IMR-90 (cell line): ENCODE measurements around the gene SIX2. TPM values are rescaled to one million over a fixed set of nuclear protein-coding genes. Genes with fewer than 3 reads are reported as not detected.

ENCODE experiments used
- ATAC-seq: fragments of 200-7000 bp; cut with Tn5 transposase; 2 replicates; pipeline ENCODE4 v1.9.1; 2020; ENCODE audit warnings: low read depth, mild to moderate bottlenecking, moderate library complexity
- BruUV-seq: library from RNA; stranded (reverse); fragments of 400-500 nt; replicated peaks from 2 replicates; lab custom pipeline; 2021; lab: Mats Ljungman, UMichigan
- CTCF ChIA-PET: fragments of 300-600 bp; formaldehyde crosslinking; extraction: SDS; loops from one replicate; lab custom pipeline; 2021; ENCODE audit warnings: antibody characterized with exemption; lab: Yijun Ruan, JAX
- POLR2A ChIA-PET: fragments of 300-600 bp; sonication (Branson Sonifier 250); formaldehyde crosslinking; loops from one replicate; lab custom pipeline; 2022; ENCODE audit warnings: antibody characterized with exemption; ENCODE audit not compliant: unreplicated experiment; lab: Charles Lee
- DNase-seq: peaks from one replicate; pipeline ENCODE4 v3.0.0; 2013
- H2AFZ ChIP-seq: replicated peaks from 2 replicates; pipeline ENCODE3; 2013; ENCODE audit warnings: low read length, mild to moderate bottlenecking; ENCODE audit not compliant: poor library complexity
- H2AK5ac ChIP-seq: 2 replicates; pipeline ENCODE4 v1.6.1; 2013; ENCODE audit warnings: low read depth, low read length, inconsistent platforms
- H2AK9ac ChIP-seq: replicated peaks from 2 replicates; pipeline ENCODE3; 2013; ENCODE audit warnings: mild to moderate bottlenecking, low read depth, low read length, moderate library complexity; ENCODE audit not compliant: poor library complexity
- H2BK120ac ChIP-seq: 2 replicates; pipeline ENCODE4 v1.6.1; 2013; ENCODE audit warnings: low read depth, low read length, inconsistent platforms
- H2BK15ac ChIP-seq: 3 replicates; pipeline ENCODE4 v1.6.1; 2013; ENCODE audit warnings: low read depth, low read length, inconsistent platforms
- H2BK20ac ChIP-seq: 2 replicates; pipeline ENCODE4 v1.6.1; 2013; ENCODE audit warnings: low read depth, mild to moderate bottlenecking, inconsistent platforms, low read length, moderate library complexity
- H2BK5ac ChIP-seq: 2 replicates; pipeline ENCODE4 v1.6.1; 2013; ENCODE audit warnings: mild to moderate bottlenecking, low read depth, low read length, inconsistent platforms; ENCODE audit not compliant: poor library complexity, severe bottlenecking
- H3K14ac ChIP-seq: replicated peaks from 2 replicates; pipeline ENCODE4 v1.6.1; 2013; ENCODE audit warnings: low read depth, low read length, inconsistent platforms
- H3K18ac ChIP-seq: 2 replicates; pipeline ENCODE4 v1.6.1; 2013; ENCODE audit warnings: low read depth, low read length, control low read depth
- H3K23ac ChIP-seq: 2 replicates; pipeline ENCODE4 v1.6.1; 2013; ENCODE audit warnings: low read depth, low read length, inconsistent platforms
- H3K27ac ChIP-seq: 2 replicates; pipeline ENCODE4 v1.5.1; 2013; ENCODE audit warnings: mild to moderate bottlenecking, control low read depth, low read length; ENCODE audit not compliant: insufficient read depth
- H3K27me3 ChIP-seq: 2 replicates; pipeline ENCODE4 v1.6.1; 2013; ENCODE audit warnings: low read length; ENCODE audit not compliant: control insufficient read depth, insufficient read depth
- H3K36me3 ChIP-seq: 2 replicates; pipeline ENCODE4 v1.6.1; 2013; ENCODE audit warnings: low read length, mixed read lengths; ENCODE audit not compliant: control insufficient read depth, insufficient read depth
- H3K4ac ChIP-seq: 2 replicates; pipeline ENCODE4 v1.6.1; 2013; ENCODE audit warnings: low read depth, low read length, inconsistent platforms
- H3K4me1 ChIP-seq: 2 replicates; pipeline ENCODE4 v1.6.1; 2013; ENCODE audit warnings: low read length, mixed read lengths; ENCODE audit not compliant: control insufficient read depth, insufficient read depth
- H3K4me2 ChIP-seq: 2 replicates; pipeline ENCODE4 v1.6.1; 2013; ENCODE audit warnings: low read depth, mild to moderate bottlenecking, control low read depth, low read length, moderate library complexity
- H3K4me3 ChIP-seq: 2 replicates; pipeline ENCODE4 v1.5.1; 2013; ENCODE audit warnings: low read depth, mild to moderate bottlenecking, control low read depth, low read length, moderate library complexity; ENCODE audit not compliant: insufficient read depth
- H3K56ac ChIP-seq: 2 replicates; pipeline ENCODE4 v1.6.1; 2013; ENCODE audit warnings: low read length, inconsistent platforms; ENCODE audit not compliant: insufficient read depth; ENCODE audit errors: extremely low read depth
- H3K79me1 ChIP-seq, 2 experiments: 2 replicates each; pipeline ENCODE4 v1.6.1; 2013; ENCODE audit warnings: low read length in 2 of 2, inconsistent platforms in 1 of 2, low read depth in 1 of 2
- H3K9ac ChIP-seq: 2 replicates; pipeline ENCODE4 v1.6.1; 2013; ENCODE audit warnings: low read depth, low read length, control low read depth
- H3K9me1 ChIP-seq: 2 replicates; pipeline ENCODE4 v1.6.1; 2013; ENCODE audit warnings: low read length, inconsistent platforms; ENCODE audit not compliant: insufficient read depth
- H3K9me3 ChIP-seq: 2 replicates; pipeline ENCODE4 v1.6.1; 2013; ENCODE audit warnings: low read length; ENCODE audit not compliant: control insufficient read depth, insufficient read depth
- H4K20me1 ChIP-seq: 2 replicates; pipeline ENCODE4 v1.6.1; 2013; ENCODE audit warnings: low read length, inconsistent platforms; ENCODE audit not compliant: insufficient read depth
- H4K5ac ChIP-seq: 2 replicates; pipeline ENCODE4 v1.6.1; 2013; ENCODE audit warnings: mild to moderate bottlenecking, low read depth, low read length, control low read depth
- H4K8ac ChIP-seq, 2 experiments: 2 replicates each; pipeline ENCODE4 v1.6.1; 2013; ENCODE audit warnings: low read depth in 2 of 2, low read length in 2 of 2, control low read depth in 1 of 2, inconsistent platforms in 1 of 2
- H4K91ac ChIP-seq: 2 replicates; pipeline ENCODE4 v1.6.1; 2013; ENCODE audit warnings: low read depth, low read length, inconsistent platforms; ENCODE audit not compliant: insufficient read depth
- CHD1 ChIP-seq: IDR thresholded peaks from 2 replicates; pipeline ENCODE4 v1.6.1; 2012; ENCODE audit warnings: low read depth, low read length, improper control_type of control experiment
- MAFK ChIP-seq: IDR thresholded peaks from 2 replicates; pipeline ENCODE4 v1.6.1; 2012; ENCODE audit warnings: low read depth, low read length, improper control_type of control experiment
- MAZ ChIP-seq: IDR thresholded peaks from 2 replicates; pipeline ENCODE4 v1.6.1; 2012; ENCODE audit warnings: low read depth, mild to moderate bottlenecking, low read length, improper control_type of control experiment, moderate library complexity, borderline replicate concordance
- POLR2A ChIP-seq: IDR thresholded peaks from 2 replicates; pipeline ENCODE4 v1.6.1; 2012; ENCODE audit warnings: mild to moderate bottlenecking, low read depth, low read length
- WGBS, 2 experiments: methylation state at CpG; one replicate each; pipeline versions ENCODE4 v1.1.5 to v1.1.7; 2013; ENCODE audit warnings: missing lambda C conversion rate in 2 of 2; ENCODE audit not compliant: insufficient read length in 1 of 2; ENCODE audit errors: extremely low coverage in 2 of 2; 5-methylcytosine and 5-hydroxymethylcytosine counted together
- dilution Hi-C: fragments of 300-500 bp; cut with HindIII; formaldehyde crosslinking; loops from one replicate; pipeline ENCODE4 v1.14.3; 2018; ENCODE audit warnings: low sequenced_read_pairs; ENCODE audit not compliant: unreplicated experiment
- in situ Hi-C: fragments of 300-500 bp; cut with MboI; formaldehyde crosslinking; loops from 3 replicates; pipeline ENCODE4 v1.14.3; 2019; ENCODE audit warnings: low sequenced_read_pairs, inconsistent platforms, mixed read lengths
- intact Hi-C: fragments of 100-400 bp; cut with micrococcal nuclease; formaldehyde crosslinking; loops from 2 replicates; pipeline ENCODE4 v1.10.0; 2022
- polyA plus RNA-seq, 3 experiments: library from polyadenylated mRNA; depleted of rRNA; stranded (reverse); fragments of >200 nt; gene quantifications; 2 replicates each; pipeline ENCODE4 v1.2.3, GENCODE V29; 2012; ENCODE audit warnings: low replicate concordance in 1 of 3
- total RNA-seq: library from RNA; depleted of rRNA; stranded (reverse); fragments of >200 nt; gene quantifications from 2 replicates; pipeline ENCODE4 v1.2.3, GENCODE V29; 2012

SIX2 gene
- total and polyA plus RNA-seq, 2 of the 4 experiments (the other 2 are of a cell fraction): not detected

DNA sequence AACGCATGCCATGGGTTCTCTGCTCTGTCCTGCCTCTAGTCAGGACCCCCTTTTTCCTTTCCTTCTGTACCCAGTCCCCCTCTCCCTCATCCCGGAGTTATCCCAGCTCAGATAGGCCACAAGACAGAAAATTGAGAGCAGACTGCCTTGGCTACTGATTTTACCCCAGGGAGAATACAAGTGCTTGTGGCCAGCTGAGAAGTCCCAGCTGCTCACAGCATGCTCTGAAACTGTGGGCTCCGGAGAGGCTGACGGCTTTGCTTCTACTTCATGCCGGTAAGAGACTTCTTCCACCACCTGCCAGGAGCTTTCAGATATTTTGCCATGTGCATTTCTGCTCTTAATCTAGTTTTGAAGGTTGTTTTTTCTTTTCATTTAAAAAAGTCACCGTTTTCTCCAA, 20.0 kb upstream of the SIX2 start:
- no peak overlapping the region for H3K4me2 ChIP-seq
- intact Hi-C loops (no loop called here), in situ Hi-C loops (no loop called here), dilution Hi-C loops (no loop called here)
- no peak for TF ChIP-seq POLR2A
- TF ChIP-seq MAZ: no peak
- TF ChIP-seq CHD1: no peak
- TF ChIP-seq MAFK: no peak
- no peak overlapping the region for H3K9ac ChIP-seq
- H3K27me3 ChIP-seq: peaks cover 45% of the 10 kb centered on the region
- CTCF ChIA-PET: no interaction called here
- no peak overlapping the region for H3K23ac ChIP-seq
- no peak overlapping the region for H2BK5ac ChIP-seq
- no peak overlapping the region for H3K14ac ChIP-seq
- no peaks in the 10 kb centered on the region for H3K9me1 ChIP-seq
- no peak overlapping the region for H4K8ac ChIP-seq
- no peak overlapping the region for H2BK15ac ChIP-seq
- no TSS peak for BruUV-seq
- no peak overlapping the region for H3K4ac ChIP-seq
- H2AFZ ChIP-seq: no peak overlapping the region
- POLR2A ChIA-PET: no interaction called here
- H3K4me1 ChIP-seq: no peaks in the 10 kb centered on the region
- H3K56ac ChIP-seq: no peak overlapping the region
- no peaks in the 10 kb centered on the region for H3K9me3 ChIP-seq
- no peak overlapping the region for H3K27ac ChIP-seq
- H4K91ac ChIP-seq: no peak overlapping the region
- no peaks in the 10 kb centered on the region for H3K36me3 ChIP-seq
- no peak overlapping the region for H2BK20ac ChIP-seq
- H2BK120ac ChIP-seq: no peak overlapping the region
- H4K20me1 ChIP-seq: no peaks in the 10 kb centered on the region
- no peak overlapping the region for H2AK9ac ChIP-seq
- no CpG with 5 or more reads among the region's 6 CpGs for WGBS, 2 experiments
- no peak overlapping the region for H3K18ac ChIP-seq
- ATAC-seq: no peak
- H3K79me1 ChIP-seq: no peaks in the 10 kb centered on the region
- no peak overlapping the region for H2AK5ac ChIP-seq
- DNase-seq: no peak
- H4K5ac ChIP-seq: no peak overlapping the region
- no peak overlapping the region for H3K4me3 ChIP-seq
